Measurements from ENCODE around the gene ANXA2R. TPM values are rescaled to one million over a fixed set of nuclear protein-coding genes. Genes with fewer than 3 reads are reported as not detected.

ANXA2R gene
- total and polyA plus RNA-seq, 2 of the 13 experiments (the other 11 are each of a cell fraction or from before 2014, with no cell fraction given), result 0.95 to 1.3 TPM

- TF ChIP-seq ETS1 (CRISPR knock-in tag; IDR thresholded peaks at IDR 0.05) (no peak), MATR3 (CRISPR knock-in tag; IDR thresholded peaks at IDR 0.05) (no peak), ZC3H13 (CRISPR knock-in tag; IDR thresholded peaks at IDR 0.05) (peak; percentile 53; the same call in 1 of the 2 replicates), HHEX (CRISPR knock-in tag; IDR thresholded peaks at IDR 0.05) (no peak), ONECUT2 (CRISPR knock-in tag; IDR thresholded peaks at IDR 0.05) (no peak), ZNF17 (CRISPR knock-in tag; IDR thresholded peaks at IDR 0.05) (no peak), ZNF674 (CRISPR knock-in tag; IDR thresholded peaks at IDR 0.05; ENCODE audit: low read depth) (no peak), MAFF (IDR thresholded peaks at IDR 0.05; ENCODE audit: low read depth, low read length) (peak; percentile 57; the same call in 1 of the 2 replicates), ZNF792 (CRISPR knock-in tag; IDR thresholded peaks at IDR 0.05) (0 out of 2 replicates have a peak, but pooled peaks have one; percentile 17), RXRB (CRISPR knock-in tag; IDR thresholded peaks at IDR 0.05; ENCODE audit: borderline replicate concordance) (no peak; the same call in 1 of the 2 replicates), RARG (CRISPR knock-in tag; IDR thresholded peaks at IDR 0.05; ENCODE audit: low read depth) (no peak), ATF3 (CRISPR knock-in tag; IDR thresholded peaks at IDR 0.05) (peak; percentile 42; the same call in 1 of the 2 replicates), SAFB2 (CRISPR knock-in tag; IDR thresholded peaks at IDR 0.05; ENCODE audit: borderline replicate concordance, low read depth) (0 out of 2 replicates have a peak, but pooled peaks have one; percentile 50), ZNF607 (CRISPR knock-in tag; IDR thresholded peaks at IDR 0.05; ENCODE audit: borderline replicate concordance) (peak; percentile 46; the same call in 1 of the 2 replicates), ZNF24 (IDR thresholded peaks at IDR 0.05) (no peak), ZNF747 (CRISPR knock-in tag; IDR thresholded peaks at IDR 0.05; ENCODE audit: borderline replicate concordance) (no peak), REL (CRISPR knock-in tag; conservative IDR thresholded peaks at IDR 0.05) (peak; percentile 62; the same call in 1 of the 2 replicates), ZNF124 (CRISPR knock-in tag; IDR thresholded peaks at IDR 0.05) (peak; percentile 64; the same call in 1 of the 2 replicates), ZNF121 (CRISPR knock-in tag; IDR thresholded peaks at IDR 0.05) (no peak), ATF1 (CRISPR knock-in tag; IDR thresholded peaks at IDR 0.05) (no peak), STAT6 (CRISPR knock-in tag; IDR thresholded peaks at IDR 0.05; ENCODE audit: borderline replicate concordance) (no peak), MAFK (conservative IDR thresholded peaks at IDR 0.05 in 1 of 2, IDR thresholded peaks at IDR 0.05 in 1 of 2; ENCODE audit: low read length in 2 of 2) (peak; percentile 63 to 65), ZNF205 (CRISPR knock-in tag; IDR thresholded peaks at IDR 0.05) (peak; percentile 59; the same call in 1 of the 2 replicates), ZNF776 (CRISPR knock-in tag; IDR thresholded peaks at IDR 0.05) (no peak), ZNF484 (CRISPR knock-in tag; IDR thresholded peaks at IDR 0.05; ENCODE audit: borderline replicate concordance, low read depth) (no peak), MLXIP (CRISPR knock-in tag; IDR thresholded peaks at IDR 0.05; ENCODE audit: borderline replicate concordance) (peak; percentile 60; the same call in 1 of the 2 replicates)
These were observed 2.1 kb upstream of the ANXA2R start (continued) for GRCh38 chr5:43042176-43042625.
